Bone marrow (tissue), 2 donors: Measurements from ENCODE around the gene DNAJB2.
"Not testable (repeated sequence)": the region's sequence is repeated elsewhere in the genome, so short reads cannot be mapped to it uniquely, and the experiment has no call there.

ENCODE experiments used
- DNase-seq, 2 donors: peaks; one replicate each; lab custom pipeline; 2025; lab: John Stamatoyannopoulos, UW

The DNAJB2 gene

DNA sequence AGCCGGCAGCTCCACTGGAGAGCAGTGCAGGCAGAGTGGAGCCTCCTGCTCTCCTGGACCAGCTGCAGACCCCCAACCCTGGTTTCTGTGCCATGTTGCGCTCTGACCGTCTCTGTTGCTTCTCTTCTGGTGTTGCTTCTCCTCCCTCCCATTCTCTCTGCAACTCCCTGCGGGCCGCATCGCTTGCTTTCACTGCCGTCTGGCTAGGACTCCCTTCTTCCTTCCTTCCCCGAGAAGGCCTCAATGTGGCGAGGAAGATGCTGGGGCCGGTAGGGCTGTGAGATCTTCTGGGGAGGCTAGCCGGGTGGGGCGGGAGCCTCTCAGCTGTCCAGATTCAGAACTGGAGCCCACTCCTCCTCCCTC is 6.2 kb downstream of the DNAJB2 start:
- DNase-seq, result no peak

DNA sequence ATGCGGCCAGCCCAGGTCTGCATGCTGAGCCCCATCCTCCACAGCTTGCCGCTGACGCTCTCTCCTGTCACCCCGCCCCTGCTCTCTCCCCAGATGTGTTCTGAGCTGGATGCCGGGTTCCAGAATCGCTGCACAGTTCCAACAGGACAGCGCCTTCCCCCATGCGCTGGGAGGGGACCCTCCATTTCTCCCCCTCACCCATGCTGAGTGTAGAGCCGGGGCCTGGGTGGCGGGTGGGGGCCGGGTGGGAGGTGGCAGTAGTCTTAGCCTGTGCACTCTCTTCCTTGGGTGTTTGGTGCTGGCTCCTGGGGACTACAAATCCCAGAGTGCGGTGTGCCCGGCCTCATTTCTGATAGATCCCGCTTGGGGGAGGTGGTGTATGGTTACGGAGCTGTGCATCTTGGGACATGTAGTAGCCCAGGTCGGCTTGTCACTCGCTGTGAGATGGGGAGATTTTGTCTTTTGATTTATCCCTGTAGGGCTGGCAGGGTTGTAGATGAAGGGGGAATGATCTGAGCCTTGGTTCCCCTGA is 6.8 kb downstream of the DNAJB2 start:
- no peak for DNase-seq

DNA sequence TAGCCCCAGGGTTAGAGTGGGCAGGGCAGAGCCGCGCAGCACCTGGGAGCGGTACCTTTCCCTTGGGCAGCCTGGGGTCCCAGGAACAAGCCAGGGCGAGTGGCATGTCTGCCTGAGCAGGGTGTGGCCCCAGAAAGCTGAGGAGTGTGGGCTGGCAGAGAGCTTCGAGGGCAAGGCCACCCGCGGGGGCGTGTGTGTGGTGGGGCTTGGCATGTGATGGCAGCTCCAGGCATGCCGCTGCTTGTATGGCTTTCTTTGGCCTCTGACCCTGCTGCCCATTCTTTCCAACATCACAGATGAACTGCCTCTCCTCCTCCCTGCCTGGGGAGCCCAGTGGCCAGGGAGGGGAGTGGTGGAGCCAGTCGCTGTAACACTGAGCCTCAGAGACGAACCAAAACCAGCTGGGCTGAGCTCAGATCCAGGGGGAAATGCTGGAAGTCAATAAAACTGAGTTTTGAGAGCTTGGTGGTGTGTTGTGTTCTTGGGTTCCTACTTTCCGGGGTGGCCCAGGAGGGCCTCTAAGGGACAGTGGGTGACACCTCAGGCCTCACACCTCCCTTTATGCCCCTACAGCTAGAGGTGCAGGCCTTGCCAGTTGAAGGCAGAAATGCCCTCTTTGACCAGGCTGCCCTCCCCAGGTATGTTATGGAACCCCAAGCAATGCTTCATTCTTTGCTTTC is 7.4 kb downstream of the DNAJB2 start:
- no peak for DNase-seq

DNA sequence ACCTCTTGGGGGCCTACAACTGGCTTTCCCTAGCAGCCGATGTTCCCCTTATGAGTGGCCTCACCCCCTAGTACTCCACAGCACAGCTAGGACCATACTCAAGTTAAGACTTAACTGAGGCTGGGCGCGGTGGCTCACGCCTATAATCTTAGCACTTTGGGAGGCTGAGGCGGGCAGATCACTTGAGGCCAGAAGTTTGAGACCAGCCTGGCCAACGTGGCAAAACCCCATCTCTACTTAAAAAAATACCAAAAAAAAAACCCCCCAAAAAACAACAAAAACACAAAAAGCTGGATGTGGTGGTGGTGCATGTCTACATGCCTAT is 7.9 kb downstream of the DNAJB2 start:
- not testable (repeated sequence) for DNase-seq

DNA sequence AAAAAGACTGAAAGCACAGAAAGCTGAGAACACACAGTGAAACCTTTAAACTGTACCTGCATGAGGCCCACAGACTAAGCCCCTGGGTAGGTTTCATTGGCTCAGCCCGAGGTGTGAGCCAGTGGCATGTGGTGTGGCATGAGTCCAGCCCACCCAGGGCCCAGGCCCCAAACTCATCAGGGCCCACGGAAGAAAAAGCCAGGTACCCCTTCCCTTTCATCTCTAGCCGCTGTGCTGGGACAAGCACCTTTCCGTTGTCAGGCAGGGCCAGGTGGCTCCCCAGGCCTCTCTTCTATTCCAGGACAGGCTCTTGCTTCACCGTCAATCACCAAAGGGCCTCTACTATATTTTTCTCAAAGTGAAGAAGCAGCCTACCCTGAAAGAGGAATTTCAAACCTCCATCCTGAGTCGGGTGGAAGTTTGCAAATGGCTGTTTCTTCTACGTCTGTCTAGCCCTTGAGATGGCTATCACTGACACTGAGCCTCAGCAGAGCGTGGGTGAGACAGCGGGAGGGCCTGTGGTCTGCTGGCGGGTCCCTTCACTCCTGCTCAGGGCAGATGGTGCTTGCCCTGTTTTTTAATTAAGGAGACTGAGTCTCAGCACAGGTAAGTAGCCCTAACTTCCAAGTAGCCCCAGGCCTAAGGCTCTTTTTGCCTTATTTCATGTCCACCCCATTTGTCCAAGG is 8.6 kb downstream of the DNAJB2 start:
- no peak for DNase-seq

DNA sequence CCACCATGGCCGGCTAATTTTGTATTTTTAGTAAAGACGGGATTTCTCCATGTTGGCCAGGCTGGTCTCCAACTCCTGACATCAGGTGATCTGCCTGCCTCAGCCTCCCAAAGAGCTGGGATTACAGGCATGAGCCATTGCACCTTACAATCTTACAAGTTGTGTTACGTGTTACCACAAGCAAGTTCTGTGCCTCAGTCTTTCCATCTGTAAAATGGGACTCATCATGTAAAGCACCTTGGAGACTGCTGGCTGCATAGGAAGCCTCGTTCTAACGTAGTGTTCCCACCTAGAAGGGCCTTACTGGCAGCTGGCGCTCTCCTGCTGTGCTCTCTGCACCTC is 10.0 kb downstream of the DNAJB2 start:
- DNase-seq, result no peak

DNA sequence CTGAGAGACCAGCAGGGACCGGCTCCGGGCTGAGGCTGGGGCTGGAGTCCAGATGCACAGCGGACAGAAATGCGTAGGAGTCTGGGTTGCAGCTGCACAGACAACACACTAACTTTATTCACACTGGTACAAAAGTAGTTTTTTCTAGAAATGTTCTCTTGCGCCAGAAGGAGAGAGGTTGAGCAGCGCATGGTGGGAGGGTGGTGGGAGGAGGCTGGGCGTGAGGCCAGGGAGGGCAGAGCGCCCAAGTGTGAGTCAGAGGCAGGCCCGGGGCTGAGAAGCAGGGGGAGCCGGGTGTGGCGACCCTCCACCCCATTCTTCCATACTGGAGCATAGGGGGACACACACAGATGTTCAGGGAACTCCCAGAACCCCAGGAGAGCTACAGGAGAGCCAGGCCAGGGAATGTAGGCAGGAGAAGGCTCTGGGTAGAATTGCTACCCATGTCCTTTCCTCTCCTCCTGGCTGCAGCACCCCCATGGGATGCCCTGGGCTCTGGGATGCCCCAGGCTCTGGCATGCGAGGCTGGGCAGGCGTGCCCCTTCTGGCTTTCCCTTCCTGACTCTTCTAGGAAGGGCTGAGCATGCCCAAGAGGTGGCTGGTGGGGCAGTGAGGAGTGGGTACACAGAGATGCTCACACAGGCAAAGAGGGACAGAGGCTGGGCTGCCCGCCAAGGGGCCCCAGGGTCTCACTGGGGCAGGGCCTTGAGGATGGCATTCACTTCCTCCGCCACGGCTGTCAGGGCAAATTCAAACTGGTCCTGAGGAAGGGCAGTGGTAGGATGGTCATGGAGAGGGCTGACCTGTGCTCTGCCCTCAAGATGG is 10.6 kb downstream of the DNAJB2 start:
- peak in 1 of 2 donors; percentile 59 for DNase-seq

DNA sequence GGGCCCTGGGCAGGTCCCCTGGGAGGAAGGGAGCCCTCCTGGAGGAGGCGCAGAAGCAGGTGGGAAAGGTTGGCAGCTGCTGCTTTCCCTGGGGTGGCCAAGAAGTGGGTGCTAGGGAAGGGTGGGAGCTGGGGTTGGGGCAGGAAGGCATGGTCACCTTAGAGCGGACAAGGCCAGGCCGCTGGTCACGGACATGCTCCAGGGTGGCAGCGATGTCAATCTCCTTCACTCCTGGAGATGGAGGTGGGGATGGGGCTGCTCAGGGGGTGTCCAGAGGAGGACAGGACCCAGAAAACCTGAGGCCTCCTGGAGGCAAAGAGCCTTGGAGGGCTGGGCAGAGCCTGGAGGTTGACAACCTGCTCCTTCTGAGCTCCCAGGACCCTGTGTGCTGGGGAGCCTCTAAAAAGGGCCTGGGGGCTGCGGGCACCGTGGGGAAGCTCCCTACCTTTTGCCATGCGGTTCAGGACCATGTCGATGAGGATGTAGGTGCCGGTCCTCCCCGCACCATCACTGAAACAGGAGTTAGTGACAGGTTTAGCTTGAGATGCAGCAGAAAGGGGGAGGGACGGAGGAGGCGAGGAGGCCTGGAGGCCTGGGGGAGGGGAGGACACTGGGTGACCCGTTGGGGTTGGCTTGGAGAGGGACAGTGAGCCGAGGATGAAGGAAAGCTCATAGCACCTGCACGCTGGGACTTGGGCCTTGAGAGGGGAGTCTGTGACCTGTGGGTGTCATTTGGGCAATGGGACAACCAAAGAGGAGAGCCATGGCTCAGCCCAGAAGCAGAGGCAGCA is 11.4 kb downstream of the DNAJB2 start:
- DNase-seq, result no peak

DNA sequence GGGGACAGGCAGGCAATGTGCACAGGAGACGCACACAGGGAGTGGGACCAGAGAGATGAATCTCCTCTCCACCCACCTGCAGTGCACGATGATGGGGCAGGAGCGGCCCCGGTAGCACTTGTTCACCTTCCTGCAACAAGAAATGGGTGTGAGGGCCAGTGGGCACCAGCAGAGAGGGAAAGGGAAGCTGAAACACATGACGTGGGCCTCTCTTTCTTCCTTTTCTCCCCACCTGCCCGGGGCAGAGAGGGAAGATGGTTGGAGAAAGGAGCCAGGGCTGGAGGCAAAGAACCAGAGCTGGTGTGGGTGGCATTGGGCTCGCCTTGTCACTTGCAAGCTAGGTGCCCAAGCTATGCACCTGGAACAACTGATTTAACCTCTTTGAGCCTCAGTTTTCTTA is 12.2 kb downstream of the DNAJB2 start:
- DNase-seq, result no peak

DNA sequence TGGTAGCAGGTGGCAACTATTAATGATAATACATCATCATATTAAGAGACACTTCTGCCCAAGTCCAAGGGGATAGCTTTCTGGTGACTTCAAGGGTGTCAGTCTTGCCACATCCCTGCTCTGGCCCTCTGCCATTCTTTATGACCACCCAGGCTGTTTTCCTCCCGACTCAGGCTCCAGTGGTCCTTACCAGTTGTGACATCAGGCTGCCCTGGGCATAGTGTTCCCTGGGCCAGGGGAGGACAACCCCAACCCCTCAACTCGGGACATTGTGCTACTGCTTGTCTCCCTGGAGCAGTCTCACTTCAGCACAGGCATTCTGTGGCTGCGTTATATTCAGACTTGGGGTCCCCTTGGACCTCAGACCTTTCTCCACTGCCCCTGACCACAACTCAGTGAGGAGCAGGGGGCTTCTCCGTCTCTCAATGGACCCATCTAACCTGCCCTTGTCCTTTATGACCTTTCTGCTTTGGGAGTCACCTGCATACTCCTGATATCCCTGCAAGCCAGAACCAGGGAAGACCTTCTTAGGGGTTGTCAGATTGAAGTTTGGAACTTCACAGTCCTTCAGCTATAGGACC is 12.8 kb downstream of the DNAJB2 start:
- DNase-seq, result no peak

DNA sequence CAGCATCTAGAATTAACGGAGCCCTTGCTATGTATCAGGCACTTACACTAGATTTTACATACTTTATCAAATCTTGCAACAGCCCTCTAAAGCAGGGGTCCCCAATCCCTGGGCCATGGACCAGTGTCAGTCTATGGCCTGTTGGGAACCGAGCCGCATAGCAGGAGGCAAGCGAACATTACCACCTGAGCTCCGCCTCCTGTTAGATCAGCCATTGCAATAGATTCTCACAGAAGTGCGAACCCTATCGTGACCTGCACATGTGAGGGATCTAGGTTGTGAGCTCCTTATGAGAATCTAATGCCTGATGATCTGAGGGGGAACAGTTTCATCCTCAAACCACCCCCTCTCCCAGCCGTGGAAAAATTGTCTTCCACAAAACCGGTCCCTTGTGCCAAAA is 13.4 kb downstream of the DNAJB2 start:
- no peak for DNase-seq

DNA sequence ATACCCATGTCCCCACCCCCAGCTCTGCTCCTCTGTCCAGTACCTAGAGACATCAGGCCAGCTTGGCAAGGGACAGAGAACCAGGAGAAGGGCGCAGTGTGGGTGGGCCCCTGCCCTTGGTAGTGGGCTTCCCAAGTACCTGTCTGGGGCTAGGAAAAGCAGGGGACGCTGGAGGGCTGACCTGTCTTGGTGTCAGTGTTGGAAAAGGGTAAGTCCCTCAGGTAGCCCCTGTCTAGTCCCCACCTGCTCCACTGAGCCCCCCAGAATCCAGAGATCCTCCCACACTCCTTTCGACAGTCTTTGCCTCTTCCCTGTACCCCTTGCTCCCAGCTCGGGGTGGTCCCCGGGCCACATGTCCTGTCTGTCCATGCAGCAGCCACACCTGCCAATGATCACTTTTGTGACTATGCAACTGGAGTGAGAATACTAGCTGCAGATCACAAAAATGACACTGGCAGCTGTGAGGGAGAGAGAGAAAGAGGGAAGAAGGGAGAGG is 14.6 kb downstream of the DNAJB2 start:
- no peak for DNase-seq

DNA sequence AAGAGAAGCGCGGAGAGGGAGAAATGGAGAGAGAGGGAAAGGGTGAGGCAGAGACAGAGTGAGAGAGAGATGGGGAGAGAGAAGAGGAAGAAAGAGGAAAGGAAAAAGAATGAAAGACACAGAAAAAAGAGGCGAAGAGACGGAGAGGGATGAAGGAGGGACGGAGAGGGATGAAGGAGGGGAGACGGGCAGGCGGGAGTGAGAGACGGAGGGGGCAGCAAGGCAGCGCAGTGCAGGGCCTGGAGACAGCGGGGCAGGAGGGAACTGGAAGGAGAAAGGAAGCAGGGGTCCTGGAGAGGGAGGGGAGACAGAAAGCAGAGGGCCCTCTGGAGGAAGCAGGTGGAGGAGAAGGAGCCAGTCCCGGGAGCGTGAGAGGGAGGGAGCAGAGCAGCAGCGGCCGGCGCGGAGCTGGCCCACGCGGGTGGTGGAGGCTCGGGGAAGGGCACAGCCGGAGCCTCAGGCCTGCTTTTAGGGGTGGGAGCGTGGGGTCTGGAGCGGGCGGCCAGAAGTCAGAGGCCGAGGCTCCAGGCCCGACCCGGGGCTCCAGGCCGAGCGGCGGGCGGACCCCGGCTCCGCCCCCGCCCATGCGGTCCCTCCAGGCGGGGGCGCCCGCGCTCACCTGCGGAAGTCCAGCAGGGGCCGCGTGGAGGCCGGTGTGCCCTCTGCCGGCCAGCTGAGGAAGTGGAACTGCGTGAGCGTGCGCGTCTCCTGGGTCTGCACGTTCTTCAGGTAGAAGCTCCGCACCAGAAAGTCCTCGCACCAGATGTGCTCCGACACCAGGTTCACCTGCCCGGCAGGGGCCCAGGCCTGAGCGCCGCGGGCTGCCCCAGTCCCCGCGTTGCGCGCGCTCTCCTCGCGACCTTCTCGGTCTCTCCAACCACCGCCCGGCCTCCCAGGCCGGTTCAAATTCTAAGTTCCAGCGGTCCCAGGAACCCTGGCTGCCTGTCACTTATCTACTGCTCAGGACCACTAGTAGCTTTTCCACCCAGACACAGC is 15.5 kb downstream of the DNAJB2 start:
- DNase-seq, result peak; percentile 55 to 60

DNA sequence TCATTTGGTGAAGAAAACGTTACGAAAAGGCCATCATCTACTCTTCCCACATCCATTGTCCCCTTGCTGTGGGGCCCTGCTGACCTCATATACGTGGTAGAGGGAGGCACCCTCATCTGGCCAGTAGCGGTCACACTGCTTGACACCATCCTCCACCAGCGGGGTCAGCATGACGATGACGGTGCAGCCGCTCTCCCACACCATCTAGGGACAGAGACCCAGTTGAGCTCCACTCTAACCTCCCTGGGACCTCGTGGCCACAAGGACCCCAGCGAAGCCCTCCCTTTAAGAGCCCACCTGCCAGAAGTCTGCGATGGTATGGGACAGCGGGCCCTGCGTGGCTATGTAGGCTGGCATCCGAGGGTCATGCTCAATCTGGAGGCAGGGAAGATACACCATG is 17.0 kb downstream of the DNAJB2 start:
- DNase-seq, result no peak

DNA sequence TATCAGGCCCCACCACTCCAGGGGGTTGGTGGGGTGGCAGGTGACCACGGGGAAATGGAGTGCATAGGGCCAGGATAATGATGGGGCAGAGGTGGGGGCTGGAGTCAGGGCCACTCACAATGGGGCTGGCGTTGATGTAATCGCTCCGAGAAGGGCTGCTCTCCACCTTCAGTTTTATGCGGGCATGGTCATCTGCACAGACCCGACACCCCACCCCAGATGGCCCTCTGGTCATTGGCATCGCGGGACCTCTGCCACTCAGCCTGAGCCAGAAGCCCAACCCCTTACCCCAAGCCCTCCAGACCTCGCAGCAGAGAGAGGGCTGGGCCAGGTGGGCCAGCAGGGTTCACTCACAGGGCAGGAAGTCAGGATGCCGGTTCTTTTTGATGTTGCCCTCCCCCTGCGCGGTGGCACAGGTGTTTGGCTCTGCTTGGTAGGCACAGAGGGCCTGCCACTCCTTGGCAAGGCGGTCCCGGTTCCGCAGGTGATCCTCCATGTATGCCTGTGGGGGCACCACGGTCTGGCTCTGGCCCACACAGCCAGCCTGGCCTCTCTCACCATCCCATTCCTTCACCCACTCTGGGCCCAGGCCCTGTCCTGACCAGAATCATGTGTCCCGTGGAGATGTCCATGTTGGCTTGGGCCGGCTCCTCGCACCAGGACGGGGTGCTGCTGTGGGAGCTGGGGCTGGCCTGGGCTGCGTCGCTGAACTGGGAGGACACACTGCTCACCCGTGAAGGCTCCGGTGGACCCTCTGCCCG is 17.6 kb downstream of the DNAJB2 start:
- no peak for DNase-seq

DNA sequence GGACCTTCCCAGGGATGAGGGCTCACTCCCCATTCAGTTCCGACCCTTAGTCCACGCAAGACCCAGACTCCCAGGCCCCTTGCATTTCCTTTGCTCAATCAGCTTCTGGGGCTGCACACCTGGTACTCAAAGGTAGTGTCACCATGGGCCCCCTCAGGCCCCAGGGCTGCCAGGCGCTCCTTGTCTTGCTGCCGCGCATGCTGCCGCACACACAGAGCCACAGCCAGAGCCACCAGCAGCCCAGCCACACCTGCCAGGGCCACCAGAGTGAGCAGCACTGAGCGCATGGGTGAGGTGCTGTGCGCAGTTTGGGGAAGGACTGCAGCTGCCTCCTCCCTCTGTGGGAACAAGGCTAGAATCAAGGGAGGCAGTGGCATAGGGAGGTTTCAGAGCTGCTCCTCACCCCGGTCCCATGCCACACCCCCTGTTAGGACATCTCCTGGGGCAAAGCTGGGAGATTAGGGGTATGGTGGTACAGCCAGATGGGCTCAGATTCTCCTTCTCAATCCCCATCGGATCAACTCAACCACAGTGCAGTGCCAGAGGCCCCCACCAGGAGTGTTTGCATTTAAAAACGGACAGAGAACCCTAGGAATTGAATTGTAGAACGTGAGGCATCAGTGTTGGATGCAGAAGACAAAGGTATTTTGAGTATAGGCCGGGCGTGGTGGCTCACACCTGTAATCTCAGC is 18.7 kb downstream of the DNAJB2 start:
- DNase-seq, result no peak

DNA sequence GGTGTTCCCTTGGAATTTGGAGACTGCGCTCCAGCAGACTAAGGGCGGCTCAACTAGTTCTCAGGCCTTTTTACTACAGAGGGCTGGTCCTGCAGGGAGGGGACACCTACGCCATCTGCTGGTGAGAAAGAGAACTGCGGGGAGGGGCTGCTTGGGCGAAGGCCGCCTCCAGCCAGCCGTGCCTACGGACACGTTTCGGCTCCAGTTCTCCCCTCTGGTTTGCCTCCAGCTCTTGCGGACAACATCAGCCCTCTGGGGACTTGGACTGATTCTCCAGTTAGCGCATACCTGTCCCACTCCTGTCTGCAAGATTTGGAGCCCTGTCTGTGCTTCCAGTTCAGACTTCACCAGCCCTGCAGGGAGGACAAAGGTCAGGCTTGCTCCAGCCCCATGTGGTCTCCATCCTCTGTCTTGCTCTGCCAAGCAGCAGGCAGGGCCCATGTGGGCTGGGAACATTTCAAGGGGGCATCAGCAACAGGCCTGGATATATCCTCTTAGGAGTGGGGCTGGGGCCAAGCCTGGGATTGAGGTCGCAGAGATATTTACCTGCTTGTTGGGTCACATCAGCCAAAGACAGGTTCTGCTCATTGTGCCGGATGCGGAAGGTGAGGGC is 19.7 kb downstream of the DNAJB2 start:
- peak; percentile 55 to 60 for DNase-seq

DNA sequence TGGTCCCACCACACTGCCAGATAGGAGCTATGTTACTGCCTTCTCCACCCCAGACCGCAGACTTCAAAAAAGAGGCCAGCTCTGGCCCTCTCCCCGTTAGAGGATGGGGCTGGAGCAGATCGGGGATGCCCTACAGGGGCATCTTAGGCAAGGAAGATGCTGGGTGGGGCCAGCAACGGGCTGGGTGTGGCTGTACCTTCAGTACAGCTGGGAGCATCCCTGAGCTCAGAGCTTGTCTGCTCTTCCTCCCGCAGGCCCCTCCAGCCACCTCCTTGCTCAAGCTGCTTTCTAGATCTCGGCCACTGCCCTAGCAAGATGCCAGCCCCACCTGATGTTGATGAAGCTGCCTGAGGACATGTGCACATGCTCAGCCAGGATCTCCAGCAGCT is 20.2 kb downstream of the DNAJB2 start:
- DNase-seq, result no peak

DNA sequence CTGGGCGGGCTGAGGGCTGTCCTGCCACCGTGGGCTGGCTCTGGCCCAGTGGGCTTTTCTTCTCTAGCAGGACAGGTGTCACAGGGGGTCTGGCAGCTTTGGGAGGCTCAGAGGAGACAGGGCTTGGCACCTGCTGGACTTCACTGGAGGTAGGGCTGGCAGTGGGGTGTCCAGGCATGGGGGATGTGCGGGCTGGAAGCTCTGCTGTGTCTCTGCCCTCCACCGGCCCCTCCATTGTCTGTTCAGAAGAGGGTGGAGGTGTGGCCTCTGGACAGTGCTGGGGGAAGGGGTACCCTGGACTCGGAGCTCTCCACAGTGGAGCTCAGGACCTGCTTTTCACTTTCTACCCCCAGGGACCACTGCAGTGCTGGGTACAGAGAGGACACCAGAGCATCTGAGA is 20.9 kb downstream of the DNAJB2 start:
- DNase-seq, result no peak
